Epithelial cell of esophagus (primary cell): ENCODE results near the gene STMN1.

Experiments used
- DNase-seq: peaks from one replicate; pipeline ENCODE4 v3.0.0; 2010; ENCODE audit warnings: low read depth
- H3K4me3 ChIP-seq: 2 replicates; pipeline ENCODE4 v1.5.1; 2011; ENCODE audit warnings: mild to moderate bottlenecking, low read length, control low read depth
- TF ChIP-seq, protein P1 (sequence below): IDR thresholded peaks from 2 replicates; pipeline ENCODE4 v1.5.1; 2011; ENCODE audit warnings: low read depth, mild to moderate bottlenecking, low read length, control low read depth, inconsistent platforms; ENCODE audit not compliant: insufficient read depth; ENCODE audit errors: missing control alignments

STMN1 gene

DNA sequence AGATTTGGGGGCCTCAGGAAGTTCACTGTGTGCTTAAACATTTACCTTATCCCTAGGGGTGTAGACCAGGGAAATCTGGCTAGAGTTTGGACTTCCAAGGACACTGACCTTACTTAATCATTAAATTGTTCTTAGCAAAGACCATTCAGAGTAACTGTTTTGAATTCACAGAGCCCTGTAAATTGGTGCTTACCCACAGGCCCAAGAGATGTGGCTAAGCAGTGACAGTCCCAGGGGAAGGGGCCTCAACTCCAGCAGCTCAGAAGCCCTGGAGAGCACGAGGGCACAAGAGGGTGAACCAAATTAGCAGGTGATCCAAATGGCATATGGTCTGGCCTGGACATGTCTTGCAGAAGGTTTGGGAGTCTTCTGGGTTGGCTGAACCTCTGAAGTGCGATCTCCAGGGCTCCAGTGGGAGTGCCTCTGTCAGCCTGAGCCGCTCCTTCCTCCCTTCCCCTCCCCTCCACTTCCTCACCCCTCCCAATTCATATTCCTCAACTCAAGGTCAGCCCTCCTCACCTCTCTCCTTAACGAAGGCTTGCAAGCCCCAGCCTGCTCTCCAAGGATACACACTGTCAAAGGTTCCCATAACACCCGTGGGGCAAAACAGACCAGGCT is 35.0 kb downstream of the STMN1 start:
- H3K4me3 ChIP-seq: no peak overlapping the region
- TF ChIP-seq, protein P1, sequence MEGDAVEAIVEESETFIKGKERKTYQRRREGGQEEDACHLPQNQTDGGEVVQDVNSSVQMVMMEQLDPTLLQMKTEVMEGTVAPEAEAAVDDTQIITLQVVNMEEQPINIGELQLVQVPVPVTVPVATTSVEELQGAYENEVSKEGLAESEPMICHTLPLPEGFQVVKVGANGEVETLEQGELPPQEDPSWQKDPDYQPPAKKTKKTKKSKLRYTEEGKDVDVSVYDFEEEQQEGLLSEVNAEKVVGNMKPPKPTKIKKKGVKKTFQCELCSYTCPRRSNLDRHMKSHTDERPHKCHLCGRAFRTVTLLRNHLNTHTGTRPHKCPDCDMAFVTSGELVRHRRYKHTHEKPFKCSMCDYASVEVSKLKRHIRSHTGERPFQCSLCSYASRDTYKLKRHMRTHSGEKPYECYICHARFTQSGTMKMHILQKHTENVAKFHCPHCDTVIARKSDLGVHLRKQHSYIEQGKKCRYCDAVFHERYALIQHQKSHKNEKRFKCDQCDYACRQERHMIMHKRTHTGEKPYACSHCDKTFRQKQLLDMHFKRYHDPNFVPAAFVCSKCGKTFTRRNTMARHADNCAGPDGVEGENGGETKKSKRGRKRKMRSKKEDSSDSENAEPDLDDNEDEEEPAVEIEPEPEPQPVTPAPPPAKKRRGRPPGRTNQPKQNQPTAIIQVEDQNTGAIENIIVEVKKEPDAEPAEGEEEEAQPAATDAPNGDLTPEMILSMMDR: no peak
- DNase-seq: peak; percentile 81

DNA sequence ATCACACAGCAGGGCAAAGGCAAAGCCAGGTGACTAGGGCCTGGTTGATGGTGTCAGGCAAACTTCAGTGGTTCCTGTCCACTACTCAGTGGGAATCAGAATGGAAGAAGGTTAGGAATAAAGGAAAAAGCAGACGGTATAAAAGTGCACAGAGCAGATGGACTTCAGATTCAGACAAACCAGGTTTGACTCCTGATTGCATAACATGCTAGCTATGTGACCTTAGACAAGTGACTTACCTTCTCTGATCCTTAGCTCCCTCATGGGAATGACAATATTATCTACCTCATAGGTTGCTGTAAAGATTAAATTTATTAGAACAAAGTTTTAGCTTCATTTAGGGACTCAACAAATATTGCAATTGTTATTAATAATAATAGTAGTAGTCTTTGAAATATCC is 35.6 kb downstream of the STMN1 start:
- H3K4me3 ChIP-seq: no peak overlapping the region
- TF ChIP-seq, protein P1: no peak

DNA sequence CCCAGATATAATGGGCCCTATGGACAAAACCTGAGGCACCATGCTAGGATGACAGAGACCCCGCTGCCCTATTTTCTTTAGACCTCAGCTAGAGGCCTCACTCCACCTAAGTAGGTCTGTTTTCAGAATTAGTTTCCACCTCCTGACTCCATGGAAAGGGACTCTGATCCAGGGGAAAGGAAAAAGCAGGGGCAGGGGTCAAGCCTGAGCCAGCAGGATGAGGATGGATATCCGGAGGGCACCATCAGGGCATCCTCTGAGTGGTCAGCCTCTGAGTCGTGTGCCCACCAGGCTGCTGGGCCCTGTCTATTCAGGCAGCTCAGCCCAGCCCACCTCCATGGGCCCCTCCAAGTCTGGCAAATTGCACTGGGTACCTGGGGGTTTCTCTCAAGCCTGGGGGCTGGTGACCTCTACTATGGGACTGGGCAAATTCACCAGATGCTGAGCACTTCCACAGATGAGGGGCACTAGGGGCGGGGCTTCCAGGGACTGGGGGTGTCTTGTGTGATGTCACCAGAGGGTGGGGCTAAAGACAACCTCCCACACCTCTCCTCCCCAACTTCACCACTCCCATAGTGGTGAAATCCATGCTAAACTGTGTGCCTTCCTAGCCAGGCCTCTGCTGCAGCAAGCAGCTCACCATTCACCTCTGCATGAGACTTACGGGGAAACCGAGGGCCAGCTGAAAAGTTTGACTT is 36.2 kb downstream of the STMN1 start:
- TF ChIP-seq, protein P1: no peak
- no peak for DNase-seq
- H3K4me3 ChIP-seq: no peak overlapping the region

More for the DNA sequence above, 35.6 kb downstream of the STMN1 start:
- no peak for DNase-seq

DNA sequence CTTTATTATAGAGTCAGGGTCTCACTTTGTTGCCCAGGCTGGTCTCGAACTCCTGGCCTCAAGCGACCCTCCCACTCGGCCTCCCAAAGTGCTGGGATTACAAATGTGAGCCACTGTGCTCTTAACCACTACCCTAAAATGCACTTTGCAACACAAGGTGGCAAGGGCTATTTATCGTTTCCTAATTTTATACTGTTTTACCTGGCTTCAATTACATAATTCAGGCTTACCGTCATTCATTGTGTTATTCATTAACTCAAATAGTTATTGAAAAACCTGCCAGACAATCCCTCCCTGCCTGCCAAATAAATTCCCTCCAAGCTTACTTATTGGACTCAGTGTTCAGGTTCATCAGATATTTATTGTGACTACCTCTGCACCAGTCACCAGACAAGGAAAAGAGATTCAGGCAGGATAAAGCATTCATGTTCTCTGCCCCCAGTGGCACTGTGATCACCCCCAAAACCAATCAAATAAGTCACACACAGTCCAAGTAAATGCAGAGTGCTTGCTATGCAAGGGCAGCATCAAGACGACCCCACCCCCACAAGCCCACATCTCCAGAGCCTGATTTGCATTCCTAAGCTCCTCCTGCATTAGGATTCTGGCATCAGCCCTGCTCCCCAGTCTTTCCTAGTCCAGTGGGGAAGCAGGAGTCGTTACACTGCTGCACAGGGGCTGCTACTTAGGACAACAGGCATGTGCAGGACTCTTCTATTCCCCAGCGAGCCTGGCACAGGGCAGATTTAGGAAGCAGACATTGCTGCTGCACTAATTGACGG is 38.8 kb downstream of the STMN1 start:
- no peak for DNase-seq
- TF ChIP-seq, protein P1: no peak
- H3K4me3 ChIP-seq: no peak overlapping the region

DNA sequence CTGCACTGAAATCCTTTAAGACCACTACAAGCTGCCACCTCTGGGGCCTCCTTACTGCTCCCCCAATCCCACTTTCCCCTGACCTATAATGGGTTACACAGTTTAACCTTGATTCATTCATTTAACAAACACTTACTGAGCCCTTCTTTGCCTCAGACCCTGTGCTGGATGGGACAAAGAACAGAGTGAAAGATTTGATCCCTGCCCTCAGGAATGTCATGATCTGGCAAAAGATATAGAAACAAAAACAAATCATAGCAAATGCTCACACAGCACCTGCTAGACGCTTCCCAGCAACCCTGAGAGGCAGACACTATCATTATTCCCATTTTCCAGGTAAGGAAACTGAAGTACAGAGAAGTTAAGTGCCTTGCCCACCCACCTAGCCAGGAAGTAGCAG is 39.9 kb downstream of the STMN1 start:
- TF ChIP-seq, protein P1: no peak
- no peak overlapping the region for H3K4me3 ChIP-seq
- DNase-seq: no peak

DNA sequence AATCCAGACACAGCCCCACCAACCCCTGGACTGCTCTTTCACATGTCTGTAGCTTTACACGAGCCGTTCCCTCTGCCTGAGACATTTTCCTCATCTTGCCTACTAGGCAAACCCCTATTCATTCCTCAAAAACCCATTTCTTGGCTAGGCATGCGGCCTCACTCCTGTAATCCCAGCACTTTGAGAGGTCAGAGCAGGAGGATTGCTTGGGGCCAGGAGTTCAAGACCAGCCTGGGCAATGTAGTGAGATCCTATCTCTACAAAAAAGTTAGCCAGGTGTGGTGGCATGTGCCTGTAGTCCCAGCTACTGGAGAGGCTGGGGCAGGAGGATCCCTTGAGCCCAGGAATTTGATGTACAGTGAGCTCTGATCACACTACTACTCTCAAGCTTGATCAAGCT is 41.8 kb downstream of the STMN1 start:
- no peak for DNase-seq
- TF ChIP-seq, protein P1: no peak

More for the DNA sequence above, 41.8 kb downstream of the STMN1 start:
- no peak overlapping the region for H3K4me3 ChIP-seq
